Stimulated activated CD8-positive, alpha-beta memory T cell treated with anti-CD3 and anti-CD28 coated beads, Interleukin-4, amount 100 ng/mL, for 24 hours (primary cell): ENCODE data around the gene TAL2.

Source experiments
- DNase-seq: peaks from one replicate; pipeline ENCODE4 v3.0.0-alpha.2; 2020; ENCODE audit warnings: low read depth

The TAL2 gene

GRCh38 chr9:105662184-105663104 is at the start of gene TAL2:
TSS of gene TAL2 (plus strand) at chr9:105662457. CDS start at chr9:105662497, 40 bp downstream.
- no peak for DNase-seq

- DNase-seq = no peak
These were observed 41.3 kb upstream of the TAL2 start for GRCh38 chr9:105621001-105621400.

GRCh38 chr9:105625088-105625487 is 37.2 kb upstream of the TAL2 start:
- DNase-seq = no peak

GRCh38 chr9:105632807-105633206 is 29.4 kb upstream of the TAL2 start:
- no peak for DNase-seq

GRCh38 chr9:105633411-105633810 is 28.8 kb upstream of the TAL2 start:
- DNase-seq = no peak

- no peak for DNase-seq
These were observed 25.9 kb upstream of the TAL2 start for GRCh38 chr9:105636331-105636730.

GRCh38 chr9:105637787-105638395 is 24.4 kb upstream of the TAL2 start:
- no peak for DNase-seq

- no peak for DNase-seq
These were observed 22.3 kb upstream of the TAL2 start for GRCh38 chr9:105639936-105640335.

GRCh38 chr9:105643795-105644194 is 18.5 kb upstream of the TAL2 start:
- no peak for DNase-seq

- DNase-seq = no peak
These were observed 15.2 kb upstream of the TAL2 start for GRCh38 chr9:105646879-105647594.

GRCh38 chr9:105647595-105648349 is 14.5 kb upstream of the TAL2 start:
- no peak for DNase-seq

GRCh38 chr9:105651806-105652205 is 10.5 kb upstream of the TAL2 start:
- no peak for DNase-seq

GRCh38 chr9:105656131-105656921 is 5.9 kb upstream of the TAL2 start:
- DNase-seq = no peak

GRCh38 chr9:105658351-105658750 is 3.9 kb upstream of the TAL2 start:
- no peak for DNase-seq

- DNase-seq = no peak
These were observed 1.2 kb upstream of the TAL2 start for GRCh38 chr9:105661011-105661410.

GRCh38 chr9:105663914-105664313 is 1.7 kb downstream of the TAL2 start:
- DNase-seq = no peak

- DNase-seq = no peak
These were observed 5.6 kb downstream of the TAL2 start for GRCh38 chr9:105667867-105668266.

GRCh38 chr9:105670315-105670714 is 8.1 kb downstream of the TAL2 start:
- DNase-seq = no peak

GRCh38 chr9:105670775-105671174 is 8.5 kb downstream of the TAL2 start:
- DNase-seq = no peak

- DNase-seq = no peak
These were observed 10.5 kb downstream of the TAL2 start for GRCh38 chr9:105672711-105673234.

GRCh38 chr9:105673850-105674387 is 11.7 kb downstream of the TAL2 start:
- DNase-seq = no peak
